Fibroblast of peridontal ligament (primary cell): ENCODE data around the gene LTO1.

Source experiments
- DNase-seq: peaks from one replicate; pipeline ENCODE4 v3.0.0-alpha.2; 2010; ENCODE audit errors: extremely low read depth

Gene LTO1

DNA sequence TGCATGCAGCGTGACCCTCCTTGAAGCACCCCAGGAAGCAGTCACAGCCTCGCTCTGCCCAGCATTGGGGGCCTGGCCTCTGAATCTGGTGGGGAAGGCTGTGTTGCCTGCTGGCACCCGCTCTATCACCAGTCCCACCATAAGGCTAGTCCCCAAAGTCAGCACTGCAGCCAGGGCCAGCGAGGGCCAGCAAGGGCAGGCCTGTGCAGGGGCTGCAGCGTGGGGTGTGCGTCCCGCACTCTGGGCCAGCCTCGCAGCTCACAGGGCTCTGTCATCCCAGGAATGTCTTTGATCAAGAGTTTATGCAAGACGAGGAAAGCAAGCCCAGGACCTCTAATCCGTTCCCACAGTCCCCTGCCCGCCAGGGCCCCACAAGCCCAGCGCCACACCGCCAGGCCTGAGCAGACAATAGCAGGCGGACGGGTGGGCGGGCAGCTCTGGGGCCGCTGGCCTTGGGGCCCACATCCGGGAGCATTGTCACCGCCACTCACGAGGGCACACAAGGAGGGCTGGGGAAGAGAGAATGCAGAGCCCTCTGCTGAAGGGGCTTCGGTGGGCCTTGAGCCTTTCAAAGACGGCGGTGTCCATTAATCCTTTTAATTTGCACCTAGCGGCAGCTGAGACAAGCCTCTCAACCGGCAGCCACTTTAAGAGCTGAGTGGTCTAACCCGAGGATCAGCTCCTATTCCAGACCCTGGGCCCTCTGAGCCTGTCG, 17.1 kb downstream of the LTO1 start:
- DNase-seq = no peak

DNA sequence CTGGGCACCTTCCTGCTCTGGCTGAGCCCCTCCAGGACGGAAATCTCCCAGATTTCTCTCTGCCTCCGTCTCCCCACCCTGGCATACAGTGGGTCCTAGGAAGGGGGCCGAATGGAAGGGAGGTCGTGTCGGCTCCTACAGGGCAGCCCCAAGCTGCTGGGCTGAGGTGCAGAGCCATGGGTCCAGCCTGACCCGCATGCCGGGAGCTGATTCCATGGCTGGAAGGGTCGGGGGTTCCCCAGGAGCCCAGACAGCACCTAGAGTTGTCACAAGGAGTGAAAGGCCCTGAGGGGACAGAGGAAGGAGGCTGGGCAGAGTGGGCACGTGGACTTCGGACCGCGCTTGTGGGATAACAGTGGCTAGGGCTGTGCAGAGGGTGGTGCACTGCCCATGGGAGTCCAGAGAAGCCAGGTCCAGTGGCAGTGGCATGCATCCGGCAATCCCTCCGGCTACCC, 17.7 kb downstream of the LTO1 start:
- DNase-seq = no peak

DNA sequence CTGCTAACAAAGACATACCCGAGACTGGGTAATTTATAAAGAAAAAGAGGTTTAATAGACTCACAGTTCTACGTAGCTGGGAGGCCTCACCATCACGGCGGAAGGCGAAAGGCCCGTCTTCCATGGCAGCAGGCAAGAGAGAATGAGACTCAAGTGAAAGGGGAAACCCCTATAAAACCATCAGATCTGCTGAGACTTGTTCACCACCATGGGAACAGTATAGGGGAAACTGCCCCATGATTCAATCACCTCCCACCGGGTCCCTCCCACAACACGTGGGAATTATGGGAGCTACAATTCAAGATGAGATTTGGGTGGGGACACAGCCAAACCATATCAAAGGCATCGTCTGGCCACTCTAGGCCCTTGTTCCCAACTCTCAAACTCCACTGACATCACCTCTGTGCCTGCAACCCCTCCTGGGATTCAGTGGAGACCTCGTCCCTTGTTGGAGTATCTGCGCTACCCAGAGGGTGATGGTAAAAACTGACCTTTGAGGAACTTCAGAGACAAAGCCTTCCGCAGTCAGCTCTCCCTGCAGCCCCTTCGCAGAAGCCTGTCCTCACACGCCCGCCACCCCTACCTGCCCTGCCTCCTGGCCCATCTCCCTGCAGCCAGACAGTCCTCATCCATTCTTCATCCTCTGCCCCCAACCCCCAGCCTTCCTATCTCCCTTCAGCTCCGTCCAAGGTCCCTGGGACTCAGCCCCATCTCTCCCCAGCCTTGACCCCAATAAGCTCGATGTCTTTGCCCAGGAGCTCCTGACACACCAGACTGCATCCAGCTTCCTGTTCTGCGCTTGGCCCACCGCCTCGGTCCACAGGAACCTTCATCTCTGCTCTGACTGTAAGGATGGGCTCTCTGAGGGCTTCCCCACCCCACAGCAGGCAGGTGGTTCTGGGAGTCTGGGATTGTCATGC, 18.4 kb downstream of the LTO1 start:
- DNase-seq = no peak

DNA sequence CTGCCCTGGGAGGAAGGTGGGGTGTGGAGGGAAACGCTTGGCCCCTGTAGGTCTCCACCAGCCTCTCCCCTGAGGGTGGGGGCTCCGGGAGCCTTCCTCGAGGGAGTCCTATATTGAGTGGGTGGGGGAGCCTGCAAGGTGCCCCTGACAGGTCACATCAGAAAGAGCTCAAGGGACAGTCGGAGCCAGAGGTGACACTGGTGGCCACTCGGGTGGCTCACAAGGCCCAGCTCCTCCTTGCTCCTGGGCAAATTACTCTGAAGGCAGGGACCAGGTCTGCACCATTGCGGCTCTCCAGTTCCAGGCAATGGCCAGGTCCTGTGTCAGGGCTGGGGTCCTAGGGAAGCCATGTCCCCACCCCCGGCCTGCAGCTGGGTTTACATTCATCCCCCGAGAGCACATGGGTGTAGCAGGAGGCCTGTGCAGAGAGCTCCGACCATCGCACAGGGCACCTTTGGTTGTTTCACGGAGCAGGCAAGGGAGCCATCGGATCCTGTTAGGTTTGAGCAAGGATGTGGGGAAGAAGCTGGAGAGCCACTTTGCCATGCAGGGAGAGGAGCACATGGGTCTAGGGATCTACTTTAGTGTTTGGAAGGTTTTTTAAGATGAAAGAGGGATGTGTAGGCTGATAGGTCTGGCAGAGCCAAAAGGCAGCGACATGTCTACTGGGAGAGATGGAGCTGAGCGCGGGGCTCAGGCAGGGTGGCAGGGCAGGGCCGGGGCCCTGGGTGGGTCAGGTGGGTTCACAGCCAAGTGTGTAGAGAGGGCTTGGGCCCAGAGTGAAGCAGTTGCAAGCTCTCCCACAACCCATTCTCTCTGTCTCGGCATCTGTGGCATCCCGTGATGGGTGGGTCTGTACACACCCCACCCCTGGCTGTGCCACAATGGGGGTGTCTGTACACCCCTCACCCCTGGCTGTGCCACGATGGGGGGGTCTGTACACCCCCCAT, 19.4 kb downstream of the LTO1 start:
- DNase-seq = no peak

DNA sequence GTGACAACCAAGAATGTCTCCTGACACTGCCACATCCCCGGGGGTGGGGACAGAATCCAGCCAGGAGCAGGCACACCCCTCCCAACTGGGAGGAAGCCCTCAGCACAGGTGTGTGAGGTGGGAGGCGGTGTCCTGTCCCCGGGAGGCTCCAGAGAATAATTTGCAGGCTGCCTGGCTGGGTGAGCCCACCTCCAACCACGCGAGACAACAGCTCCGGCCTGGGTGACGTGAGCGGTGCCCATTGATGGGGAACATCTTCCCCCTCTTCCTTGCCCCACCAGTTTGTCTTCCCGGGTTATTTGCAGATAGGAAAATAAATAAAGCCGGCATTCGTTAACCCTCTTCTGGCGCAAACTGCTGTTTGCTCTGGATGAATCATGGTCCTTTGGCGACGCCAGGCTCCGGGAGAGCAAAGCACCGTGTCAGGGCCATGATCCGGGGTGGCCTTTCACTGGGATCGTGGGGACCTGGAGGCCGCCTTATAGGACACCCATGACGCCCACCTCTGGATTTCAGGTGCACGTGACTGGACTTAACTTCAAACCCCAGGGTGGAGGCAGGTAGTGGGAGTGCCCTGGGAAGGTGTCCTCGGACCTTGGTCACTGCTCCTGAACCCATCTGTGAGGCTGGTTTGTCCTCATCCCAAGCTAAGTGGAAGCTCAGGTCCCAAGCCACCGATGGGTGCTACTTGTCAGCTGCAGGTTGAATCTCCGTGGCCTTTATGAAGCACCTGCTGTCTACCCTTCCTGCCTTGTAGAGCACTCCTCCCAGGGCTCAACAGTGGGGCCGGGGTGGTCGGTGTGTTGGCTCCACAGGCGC, 20.3 kb downstream of the LTO1 start:
- DNase-seq = peak; percentile 62

DNA sequence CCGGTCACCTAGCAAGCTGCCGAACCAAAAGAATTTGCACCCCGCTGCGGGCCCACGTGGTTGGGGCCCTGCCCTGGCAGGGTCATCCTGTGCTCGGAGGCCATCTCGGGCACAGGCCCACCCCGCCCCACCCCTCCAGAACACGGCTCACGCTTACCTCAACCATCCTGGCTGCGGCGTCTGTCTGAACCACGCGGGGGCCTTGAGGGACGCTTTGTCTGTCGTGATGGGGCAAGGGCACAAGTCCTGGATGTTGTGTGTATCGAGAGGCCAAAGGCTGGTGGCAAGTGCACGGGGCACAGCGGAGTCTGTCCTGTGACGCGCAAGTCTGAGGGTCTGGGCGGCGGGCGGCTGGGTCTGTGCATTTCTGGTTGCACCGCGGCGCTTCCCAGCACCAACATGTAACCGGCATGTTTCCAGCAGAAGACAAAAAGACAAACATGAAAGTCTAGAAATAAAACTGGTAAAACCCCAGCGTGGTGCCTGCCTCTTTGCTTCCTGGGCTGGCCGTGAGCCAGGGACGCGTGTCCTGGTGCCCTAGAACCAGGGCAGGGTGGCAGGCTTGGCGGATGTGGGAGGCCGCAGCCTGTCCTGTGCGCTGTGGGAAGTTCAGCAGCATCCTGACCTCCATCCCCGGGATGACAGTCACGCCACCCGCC, 21.0 kb downstream of the LTO1 start:
- DNase-seq = no peak

DNA sequence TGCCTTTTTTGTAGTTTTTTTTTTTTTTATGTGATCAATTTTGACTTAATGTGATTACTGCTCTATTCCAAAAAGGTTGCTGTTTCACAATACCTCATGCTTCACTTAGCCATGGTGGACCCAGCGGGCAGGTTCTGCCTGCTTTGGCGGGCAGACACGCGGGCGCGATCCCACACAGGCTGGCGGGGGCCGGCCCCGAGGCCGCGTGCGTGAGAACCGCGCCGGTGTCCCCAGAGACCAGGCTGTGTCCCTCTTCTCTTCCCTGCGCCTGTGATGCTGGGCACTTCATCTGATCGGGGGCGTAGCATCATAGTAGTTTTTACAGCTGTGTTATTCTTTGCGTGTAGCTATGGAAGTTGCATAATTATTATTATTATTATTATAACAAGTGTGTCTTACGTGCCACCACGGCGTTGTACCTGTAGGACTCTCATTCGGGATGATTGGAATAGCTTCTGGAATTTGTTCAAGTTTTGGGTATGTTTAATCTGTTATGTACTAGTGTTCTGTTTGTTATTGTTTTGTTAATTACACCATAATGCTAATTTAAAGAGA, 21.7 kb downstream of the LTO1 start:
- DNase-seq = no peak

DNA sequence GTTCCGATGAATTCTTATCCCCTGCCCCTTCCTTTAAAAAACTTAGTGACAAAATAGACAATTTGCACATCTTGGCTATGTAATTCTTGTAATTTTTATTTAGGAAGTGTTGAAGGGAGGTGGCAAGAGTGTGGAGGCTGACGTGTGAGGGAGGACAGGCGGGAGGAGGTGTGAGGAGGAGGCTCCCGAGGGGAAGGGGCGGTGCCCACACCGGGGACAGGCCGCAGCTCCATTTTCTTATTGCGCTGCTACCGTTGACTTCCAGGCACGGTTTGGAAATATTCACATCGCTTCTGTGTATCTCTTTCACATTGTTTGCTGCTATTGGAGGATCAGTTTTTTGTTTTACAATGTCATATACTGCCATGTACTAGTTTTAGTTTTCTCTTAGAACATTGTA, 22.2 kb downstream of the LTO1 start:
- DNase-seq = no peak

DNA sequence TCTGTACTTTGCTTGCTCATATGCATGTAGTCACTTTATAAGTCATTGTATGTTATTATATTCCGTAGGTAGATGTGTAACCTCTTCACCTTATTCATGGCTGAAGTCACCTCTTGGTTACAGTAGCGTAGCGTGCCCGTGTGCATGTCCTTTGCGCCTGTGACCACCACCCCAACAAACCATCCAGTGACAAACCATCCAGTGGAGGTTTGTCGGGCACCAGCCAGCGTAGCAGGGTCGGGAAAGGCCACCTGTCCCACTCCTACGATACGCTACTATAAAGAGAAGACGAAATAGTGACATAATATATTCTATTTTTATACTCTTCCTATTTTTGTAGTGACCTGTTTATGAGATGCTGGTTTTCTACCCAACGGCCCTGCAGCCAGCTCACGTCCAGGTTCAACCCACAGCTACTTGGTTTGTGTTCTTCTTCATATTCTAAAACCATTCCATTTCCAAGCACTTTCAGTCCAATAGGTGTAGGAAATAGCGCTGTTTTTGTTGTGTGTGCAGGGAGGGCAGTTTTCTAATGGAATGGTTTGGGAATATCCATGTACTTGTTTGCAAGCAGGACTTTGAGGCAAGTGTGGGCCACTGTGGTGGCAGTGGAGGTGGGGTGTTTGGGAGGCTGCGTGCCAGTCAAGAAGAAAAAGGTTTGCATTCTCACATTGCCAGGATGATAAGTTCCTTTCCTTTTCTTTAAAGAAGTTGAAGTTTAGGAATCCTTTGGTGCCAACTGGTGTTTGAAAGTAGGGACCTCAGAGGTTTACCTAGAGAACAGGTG, 23.1 kb downstream of the LTO1 start:
- DNase-seq = no peak

DNA sequence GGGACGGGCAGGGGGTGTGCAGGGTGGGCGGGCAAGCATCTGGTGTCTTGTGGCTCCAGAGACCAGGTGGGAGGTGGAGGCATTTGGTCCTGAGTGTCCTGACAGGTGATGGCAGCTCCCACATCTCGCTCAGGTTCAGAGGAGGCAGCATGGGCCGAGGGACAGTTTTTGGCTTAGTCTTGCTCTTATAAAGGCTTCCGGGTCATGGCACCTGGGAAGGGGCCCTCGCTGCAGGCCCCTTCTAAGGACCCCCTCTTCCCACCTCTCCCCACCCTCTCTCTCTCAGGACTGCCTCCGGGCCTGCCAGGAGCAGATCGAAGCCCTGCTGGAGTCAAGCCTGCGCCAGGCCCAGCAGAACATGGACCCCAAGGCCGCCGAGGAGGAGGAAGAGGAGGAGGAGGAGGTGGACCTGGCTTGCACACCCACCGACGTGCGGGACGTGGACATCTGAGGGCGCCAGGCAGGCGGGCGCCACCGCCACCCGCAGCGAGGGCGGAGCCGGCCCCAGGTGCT, 24.3 kb downstream of the LTO1 start:
- no peak for DNase-seq

DNA sequence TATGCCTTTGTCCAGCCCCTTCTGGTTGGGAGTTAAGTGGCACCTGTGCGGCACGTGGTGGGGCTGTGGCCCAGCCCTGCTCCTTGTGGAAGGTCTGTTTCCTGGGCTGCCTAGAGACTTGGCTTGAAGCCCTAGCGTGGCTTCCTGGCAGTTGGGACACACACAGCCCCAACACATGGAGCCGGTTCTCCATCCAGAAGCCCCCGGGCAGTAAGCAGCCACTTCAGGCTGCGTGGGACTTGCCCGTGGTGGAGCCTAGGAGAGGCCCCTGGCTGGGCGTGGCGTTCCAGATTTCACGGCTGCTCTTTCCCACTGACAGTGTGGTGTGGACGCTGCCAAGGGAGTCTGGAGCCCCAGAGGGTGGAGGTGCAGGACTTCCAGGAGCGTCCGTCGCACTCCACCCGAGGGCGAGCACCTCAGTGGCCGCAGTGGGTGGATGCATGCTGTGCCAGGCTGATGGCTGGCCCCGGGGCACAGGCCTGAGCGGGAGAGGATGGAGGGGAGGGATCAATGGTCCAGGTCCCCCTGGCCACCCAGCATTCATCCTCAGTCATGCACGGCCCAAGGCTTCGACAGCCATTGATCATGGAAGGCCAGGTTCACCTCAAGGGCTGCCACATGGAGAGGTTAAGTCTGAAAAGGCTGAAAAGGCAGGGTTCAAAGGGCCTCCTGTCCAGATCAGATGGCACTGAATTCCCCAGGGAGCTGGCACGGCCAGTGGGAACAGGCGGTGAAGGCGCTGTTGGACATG, 24.9 kb downstream of the LTO1 start:
- DNase-seq = no peak

DNA sequence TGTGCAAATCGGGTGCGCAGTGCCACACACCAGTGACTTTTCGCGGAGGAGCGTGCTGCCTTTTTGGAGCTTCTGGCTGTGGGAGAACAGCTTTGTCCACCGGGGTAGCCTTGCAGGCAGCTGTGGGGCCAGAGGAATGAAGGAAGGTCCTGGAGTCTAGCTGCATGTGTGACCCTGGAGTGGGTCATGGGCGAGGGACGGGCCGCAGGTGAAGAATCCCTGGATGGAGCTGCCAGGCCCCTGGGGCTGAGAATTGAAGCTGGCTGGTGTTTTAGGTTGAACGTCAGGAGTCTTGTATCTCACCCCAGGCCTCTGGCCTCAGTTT, 25.6 kb downstream of the LTO1 start:
- DNase-seq = no peak

DNA sequence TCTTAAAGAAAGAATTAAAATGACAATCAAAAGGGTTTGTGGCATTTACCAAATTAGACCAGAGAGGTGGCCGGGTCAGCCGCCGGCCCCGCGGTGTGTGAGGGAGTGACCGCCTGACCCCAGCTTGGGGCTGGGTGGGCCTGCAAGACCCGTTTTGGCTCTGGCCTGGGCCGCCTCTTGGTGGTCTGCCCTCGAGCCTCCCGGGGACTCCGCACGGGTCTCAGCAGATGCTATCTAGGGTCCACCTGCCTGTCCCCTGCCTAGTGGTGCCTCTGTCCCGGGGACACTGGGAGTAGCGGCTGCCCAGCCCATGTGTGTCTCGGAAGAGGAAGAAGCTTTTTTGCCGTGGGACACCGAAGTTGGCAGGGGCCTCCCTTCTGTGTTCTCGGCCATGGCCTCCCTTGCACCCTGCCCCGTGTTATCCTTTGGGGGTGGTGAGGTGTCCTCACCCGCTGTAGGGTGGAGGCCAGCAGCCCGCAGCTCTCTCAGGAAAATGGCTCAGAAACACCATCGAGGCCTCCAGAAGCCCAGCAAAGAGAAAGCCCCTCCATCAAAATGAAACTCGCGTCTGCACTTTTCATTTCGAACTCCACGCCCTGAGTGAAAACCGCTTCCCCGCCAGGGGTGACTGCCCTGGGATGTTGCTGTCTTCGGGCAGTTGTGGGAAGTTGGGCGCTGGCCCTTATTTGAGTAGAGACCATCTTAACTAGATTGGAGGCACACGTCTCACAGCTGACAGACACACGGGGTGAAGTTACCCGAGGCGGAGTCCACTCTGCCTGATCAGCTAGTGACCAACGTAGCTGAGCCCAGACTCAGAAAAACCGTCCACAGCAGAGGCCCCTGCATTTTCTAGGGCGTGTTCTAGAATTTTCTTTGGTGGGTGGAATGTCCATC, 26.2 kb downstream of the LTO1 start:
- no peak for DNase-seq

DNA sequence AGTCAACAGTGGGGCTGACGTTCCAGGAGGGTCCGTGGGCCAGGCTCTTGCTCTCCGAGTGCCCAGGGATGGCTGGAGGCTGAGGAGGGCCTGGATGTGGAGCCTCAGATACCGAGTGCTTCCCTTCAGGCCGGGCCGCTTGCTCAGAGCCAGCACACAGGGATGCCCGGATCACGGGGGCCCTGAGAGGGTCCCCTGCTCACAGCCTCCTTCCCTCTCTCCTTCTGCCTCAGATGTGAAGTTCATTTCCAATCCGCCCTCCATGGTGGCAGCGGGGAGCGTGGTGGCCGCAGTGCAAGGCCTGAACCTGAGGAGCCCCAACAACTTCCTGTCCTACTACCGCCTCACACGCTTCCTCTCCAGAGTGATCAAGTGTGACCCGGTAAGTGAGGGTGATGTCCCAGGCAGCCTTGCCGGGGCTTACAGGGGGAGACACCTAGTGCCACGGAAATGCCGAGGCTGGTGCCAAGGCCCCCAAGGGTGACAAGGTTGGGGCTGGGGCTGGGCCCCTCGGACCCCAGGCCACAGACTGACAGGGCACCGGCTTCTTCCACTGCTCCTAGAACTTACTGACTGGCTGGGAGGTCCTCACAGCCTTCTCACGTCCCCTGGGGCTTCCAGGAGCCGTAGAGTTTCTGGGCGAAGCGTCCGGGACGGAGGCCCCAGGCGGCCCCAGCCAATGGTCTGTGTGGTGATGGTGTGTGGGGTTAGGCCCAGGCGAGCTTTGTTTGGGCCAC, 27.2 kb downstream of the LTO1 start:
- DNase-seq = no peak

DNA sequence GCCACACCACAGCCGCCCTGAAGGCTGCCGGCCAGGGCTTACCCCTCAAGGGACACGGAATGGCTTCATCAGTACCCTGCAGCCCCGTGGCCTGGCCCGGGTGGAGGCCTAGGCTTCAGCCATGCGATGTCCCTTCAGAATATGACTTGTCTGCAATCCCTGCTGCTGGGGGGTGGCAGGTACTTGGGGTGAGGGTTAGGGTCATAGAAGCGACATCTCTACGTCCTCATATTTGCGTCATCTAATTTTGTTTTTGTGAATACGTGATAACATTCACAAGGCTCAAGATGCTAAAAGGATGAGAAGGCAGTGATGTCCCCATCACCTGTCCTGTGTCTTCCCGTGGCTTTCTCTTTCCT, 27.8 kb downstream of the LTO1 start:
- no peak for DNase-seq

DNA sequence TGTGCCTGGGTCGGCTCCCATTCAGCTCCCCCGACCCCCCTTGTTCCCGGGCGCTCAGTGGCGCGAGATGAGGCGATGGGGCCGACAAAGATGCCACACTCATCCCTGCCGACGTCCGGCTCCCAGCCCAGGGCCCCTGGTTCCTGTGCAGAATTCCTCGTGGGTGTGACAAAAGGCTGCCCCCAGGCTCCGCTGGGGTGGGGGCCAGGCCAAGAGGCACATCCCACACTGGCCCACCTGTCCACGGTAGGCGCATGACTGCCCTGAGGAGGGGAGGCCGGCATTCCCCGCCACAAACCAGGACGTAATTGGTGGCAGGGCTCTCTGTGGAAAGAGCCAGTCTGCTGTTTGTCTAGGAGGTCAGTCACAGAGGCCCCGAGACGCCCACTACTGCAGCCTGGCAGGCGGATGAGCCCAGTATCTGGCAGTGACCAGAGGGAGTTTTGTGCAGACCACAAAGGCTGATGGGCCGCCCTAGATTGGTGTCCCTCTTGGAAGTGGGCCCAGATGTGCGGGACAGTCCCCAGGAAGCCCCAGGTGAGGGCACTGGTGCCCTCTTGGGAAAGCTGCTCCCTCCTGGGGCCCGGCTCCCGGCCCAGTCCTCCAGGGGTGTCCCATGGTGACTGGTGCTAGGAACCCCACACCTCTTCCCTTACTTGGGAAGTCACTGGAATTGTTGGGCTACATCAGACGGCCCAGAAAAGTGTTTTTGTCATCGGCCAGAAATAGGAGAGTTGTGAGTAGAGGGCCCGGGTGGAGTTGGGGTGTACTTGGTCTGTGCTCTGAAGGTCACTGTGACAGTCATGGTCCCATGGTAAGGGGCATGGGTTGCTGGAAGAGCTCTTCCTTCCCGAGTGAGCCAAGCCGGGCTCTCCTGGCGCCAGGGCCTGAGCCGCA, 28.4 kb downstream of the LTO1 start:
- DNase-seq = no peak
